NCI-H187 treated with DMSO at 0.1 percent for 48 hours (cell line): Measurements from ENCODE around the gene TPMT.
"Not testable (repeated sequence)": the region's sequence is repeated elsewhere in the genome, so short reads cannot be mapped to it uniquely, and the experiment has no call there.

Source experiments
- DNase-seq: peaks from one replicate; lab custom pipeline; 2025; lab: John Stamatoyannopoulos, UW

The TPMT gene

DNA sequence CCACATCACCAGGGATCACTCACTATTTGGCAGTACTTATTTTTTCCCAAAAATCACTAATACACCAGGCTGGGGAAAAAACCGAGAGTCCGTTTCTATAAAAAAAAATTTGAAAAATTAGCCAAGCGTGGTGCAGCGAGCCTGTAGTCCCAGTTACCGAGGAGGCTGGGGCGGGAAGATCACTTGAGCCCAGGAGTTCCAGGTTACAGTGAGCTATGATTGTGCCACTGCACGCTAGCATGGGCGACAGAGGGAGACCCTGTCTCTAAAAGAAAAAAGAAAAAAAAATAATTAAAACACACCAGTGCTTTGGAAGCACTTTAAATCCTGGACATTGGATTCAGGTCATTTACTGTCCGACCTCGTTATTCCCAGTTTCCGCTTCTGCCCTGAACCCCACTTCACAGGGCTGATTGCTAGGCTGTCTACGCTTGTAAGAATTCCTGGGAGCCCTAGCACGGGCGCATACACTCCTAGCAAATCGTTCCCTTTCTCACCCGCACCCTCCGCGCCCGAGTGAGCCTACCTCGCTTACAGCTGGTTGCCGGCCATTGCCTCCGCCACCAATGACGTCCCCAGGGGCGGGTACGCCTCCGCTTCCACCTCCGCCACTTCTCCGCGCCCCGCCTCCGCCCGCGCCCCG is at the start of gene TPMT:
Gene TPMT (minus strand): TSS at position 571 of the 643 bp plus-strand sequence. CDS start 5,950 bp downstream, outside the sequence.
- DNase-seq, result peak; percentile 82

DNA sequence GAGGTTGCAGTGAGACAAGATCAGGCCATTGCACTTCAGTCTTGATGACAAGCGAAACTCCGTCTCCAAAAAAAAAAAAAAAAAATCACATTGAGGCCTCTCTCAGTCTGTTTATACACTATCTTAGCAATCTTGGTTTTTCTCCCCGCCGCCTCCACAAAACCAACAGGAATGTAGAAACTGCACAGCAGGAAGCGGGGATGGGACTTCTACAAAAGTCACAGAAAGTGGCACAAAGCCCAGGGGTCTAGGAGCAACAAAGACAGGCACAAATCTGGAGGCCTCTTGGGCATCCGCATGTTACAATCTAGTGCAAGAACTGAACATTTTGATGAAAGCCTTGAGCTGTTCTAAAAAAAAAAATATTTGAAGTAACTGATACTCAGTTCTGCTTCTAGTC is 48.9 kb upstream of the TPMT start:
- DNase-seq, result no peak

DNA sequence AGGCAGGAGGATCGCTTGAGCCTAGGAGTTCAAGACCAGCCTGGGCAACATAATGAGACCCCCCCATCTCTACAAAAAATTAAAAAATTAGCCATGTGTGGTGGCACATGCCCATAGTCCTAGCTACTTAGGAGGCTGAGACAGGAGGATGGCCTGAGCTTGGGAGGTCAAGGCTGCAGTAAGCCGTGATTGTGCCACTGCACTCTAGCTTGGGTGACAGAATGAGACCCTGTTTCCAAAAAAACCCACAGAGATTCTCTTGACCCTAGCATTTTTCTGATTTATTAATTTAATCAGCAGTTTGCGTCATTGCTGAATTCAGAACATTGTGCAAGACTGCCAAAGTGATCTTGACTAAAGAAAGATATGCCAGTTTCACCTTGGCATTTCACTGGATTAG is 37.1 kb upstream of the TPMT start:
- no peak for DNase-seq

DNA sequence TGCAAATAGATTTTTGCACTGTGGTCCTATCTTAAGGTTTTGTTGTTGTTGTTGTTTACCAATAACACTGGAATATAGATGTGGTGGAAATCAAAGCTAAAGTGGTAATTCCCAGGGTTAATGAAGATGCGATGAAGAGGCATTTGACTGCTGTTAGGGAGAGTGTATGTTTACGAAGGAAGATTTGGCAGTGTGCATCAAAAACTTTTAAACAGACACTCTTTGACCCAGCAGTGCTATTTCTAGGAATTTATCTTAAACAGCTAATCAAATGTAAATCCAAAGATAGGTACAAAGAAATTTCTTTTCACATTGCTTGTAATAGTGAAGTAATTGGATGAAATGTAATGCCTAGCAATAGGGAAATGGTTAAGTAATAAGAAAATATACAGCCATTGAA is 34.3 kb upstream of the TPMT start:
- DNase-seq, result no peak

DNA sequence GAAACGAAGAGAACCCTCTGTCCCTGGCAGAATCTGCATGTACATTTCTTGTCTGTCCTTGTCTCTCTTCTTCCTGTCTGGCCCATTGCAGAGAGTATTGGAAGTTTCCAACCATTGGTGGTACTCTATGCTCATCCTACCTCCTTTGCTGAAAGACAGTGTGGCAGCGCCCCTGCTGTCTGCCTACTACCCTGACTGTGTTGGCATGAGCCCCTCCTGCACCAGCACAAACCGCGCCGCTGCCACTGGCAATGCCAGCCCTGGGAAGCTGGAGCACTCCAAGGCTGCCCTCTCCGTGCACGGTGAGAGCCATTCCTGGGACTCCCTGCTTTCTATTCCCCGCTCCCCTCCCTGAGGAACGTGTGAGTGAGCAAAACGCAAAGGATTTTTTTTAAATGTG is 32.8 kb upstream of the TPMT start:
- no peak for DNase-seq

DNA sequence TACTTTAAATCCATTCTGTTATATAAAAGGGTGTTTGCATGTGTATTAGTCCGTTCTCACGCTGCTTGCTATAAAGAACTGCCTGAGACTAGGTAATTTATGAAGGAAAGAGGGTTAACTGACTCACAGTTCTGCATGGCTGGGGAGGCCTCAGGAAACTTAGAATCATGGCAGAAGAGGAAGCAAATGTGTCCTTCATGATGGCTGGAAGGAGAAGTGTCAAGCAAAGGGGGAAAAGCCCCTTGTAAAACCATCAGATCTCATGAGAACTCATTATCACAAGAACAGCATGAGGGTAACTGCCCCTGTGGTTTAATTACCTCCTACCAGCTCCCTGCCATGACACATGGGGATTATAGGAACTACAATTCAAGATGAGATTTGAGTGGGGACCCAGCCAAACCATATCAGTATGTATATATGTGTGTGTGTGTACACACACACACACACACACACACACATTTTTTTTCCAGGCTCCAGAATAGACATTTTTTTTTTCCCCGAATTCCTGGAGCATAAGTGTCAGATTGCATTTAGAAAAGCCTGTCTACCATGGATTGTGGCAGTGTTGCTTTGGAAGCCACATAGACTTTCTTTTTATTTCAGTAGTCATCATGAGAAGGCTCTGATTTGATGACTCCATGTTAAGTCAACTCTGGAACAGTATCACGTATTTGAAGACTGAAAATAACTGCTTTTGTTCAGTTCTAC is 31.8 kb upstream of the TPMT start:
- no peak for DNase-seq

DNA sequence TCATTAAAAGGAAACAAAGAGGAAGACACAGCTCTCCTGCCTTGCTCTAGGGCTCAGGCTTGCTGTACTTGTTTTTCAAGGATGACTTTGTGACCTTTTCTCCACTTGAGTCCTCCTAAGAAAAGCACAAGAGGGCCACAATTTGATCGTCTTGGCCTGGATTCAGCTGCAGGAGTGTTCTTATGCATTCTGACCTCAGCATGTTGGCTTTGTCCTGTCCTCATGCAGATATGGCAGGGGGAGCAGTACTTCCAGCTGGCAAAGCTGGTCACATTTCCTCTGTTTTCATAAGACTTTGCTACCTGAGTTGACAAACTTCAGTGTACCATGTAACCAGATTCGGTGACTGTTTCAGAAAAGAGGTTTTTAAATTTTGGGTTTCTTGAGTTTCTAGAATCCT is 31.2 kb upstream of the TPMT start:
- DNase-seq, result no peak

DNA sequence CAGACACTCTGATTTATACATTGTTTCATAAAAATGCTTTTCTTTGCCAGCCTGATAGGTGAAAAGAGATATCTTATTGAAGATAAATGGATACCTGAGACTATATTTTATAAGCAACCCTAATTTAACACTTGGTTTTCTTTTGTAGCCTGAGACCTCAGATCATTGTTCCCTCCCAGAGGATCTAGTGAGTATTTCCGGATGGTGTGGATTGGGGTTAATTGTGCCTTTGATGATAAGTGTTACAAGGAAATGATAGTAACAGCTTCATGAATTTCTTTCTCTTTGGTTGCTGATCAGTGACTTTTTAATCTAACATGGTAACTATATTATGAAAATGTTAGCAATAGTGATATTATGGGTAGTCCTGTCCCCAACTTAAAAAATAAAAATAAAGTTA is 30.7 kb upstream of the TPMT start:
- no peak for DNase-seq

DNA sequence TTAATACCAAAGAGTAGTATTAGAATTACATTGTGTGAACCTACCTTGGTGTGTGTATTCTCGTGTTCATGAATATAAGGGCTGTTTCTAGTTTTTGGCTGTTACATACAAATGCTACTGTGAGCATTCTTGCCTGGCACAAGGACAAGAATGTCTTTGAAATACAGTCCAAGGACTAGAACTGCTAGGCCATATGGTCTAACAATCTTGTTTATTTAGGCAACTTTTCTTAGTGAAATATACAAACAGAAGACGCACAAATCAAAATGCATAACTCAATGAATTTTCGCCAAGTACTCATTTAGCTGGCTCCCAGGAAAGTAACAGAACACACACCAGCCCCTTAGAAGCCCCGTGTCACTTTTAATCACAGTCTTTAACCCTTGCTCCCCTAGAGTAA is 28.9 kb upstream of the TPMT start:
- DNase-seq, result no peak

DNA sequence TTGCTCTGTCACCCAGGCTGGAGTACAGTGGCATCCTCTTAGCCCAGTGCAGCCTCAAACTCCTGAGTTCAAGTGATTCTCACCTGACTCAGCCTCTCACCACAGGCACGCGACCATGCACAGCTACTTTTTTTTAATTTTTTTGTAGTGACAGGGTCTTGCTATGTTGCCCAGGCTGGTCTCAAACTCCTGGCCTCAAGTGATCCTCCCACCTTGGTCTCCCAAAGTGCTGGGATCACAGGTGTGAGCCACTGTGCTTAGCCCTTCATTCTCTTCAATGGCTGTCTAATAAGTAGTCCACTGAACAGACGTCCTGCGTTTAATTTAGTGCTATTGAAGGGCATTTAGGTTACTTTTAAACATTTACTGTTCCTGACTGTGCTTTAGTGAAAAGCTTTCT is 27.7 kb upstream of the TPMT start:
- DNase-seq, result no peak

DNA sequence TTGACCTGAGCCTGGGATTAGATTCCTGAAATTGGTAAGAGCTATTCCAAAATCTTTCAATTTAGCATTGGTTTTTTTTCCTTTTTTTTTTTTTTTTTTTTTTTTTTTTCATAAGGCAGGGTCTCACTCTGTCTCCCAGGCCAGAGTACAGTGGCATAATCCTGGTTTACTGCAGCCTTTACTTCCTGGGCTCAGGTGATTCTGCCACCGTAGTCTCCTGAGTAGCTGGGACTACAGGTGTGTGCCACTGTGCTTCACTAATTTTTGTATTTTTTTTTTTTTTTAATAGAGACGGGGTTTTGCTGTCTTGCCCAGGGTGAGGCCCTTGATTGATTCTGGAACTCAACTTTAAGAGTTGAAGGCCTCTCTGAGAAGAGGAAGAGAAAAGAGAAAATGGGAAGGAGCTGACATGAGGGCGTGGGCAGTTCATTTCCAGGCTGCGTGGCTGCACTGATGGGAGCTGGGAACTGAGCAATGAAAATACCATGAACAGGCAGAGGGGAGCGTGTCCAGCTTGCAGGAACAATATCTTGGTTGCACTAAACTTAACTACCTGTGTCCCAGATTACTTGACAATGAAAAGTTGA is 25.0 kb upstream of the TPMT start:
- DNase-seq, result no peak

DNA sequence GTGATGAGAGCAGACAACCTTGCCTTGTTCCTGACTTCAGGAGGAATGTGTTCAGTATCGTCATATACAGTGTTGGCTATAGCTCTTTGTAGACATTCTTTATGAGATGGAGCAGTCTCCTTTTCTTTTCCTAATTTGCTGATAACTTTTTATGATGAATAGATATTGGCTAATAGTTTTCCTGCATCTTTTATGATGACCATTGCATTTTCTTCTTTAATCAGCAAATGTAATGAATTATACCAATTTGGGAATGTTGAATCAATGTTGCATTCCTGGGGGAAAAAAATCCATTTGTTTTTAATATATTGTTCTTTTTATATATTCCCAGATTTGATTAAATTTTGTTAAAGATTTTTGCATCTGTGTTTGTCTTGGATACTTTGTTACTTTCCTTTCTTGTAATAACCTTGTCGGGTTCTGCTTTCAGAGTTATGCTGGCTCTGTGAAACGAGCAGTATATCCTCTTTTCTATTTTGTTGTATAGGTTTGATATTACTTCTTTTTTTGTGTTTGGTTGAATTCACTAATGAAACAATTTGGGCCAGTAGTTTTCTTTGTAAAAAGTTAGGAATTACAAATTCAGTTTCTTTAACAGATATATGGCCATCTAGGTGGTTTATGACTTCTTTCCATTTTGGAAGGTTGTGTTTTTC is 24.2 kb upstream of the TPMT start:
- no peak for DNase-seq

DNA sequence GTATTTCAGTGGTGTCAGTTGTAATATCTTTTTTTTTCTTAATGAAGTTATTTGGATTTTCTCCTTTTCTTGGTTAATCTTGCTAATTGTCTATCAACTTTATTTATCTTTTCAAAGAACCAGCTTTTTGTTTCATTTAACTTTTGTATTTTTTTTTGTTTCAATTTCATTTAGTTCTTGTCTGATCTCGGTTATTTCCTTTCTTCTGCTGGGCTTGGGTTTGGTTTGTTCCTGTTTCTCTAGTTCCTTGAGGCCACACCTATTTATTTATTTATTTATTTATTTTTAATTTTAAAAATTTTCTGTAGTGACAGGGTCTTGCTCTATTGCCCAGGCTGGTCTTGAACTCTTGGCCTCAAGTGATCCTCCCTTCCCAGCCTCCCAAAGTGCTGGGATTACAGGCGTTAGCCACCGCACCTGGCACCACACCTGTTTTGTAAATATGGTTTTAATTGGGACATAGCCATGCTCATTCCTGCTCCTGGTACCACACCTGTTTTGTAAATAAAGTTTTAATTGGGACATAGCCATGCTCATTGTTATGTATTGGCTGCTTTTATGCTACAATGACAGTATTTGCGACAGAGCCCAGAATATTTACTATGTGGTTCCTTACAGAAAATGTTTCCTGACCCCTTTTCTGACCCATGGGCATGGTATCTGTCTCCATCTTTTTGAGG is 22.5 kb upstream of the TPMT start:
- DNase-seq, result no peak

DNA sequence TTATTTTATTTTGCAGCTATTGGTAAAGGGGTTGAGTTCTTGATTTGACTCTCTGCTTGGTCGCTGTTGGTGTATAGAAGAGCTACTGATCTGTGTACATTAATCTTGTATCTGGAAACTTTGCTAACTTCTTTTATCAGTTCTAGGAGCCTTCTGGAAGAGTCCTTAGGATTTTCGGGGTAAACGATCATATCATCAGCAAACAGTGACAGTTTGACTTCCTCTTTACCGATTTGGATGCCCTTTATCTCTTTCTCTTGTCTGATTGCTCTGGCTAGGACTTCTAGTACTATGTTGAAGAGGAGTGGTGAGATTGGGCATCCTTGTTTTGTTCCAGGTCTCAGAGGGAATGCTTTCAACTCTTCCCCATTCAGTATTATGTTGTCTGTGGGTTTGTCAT is 21.3 kb upstream of the TPMT start:
- DNase-seq, result not testable (repeated sequence)

DNA sequence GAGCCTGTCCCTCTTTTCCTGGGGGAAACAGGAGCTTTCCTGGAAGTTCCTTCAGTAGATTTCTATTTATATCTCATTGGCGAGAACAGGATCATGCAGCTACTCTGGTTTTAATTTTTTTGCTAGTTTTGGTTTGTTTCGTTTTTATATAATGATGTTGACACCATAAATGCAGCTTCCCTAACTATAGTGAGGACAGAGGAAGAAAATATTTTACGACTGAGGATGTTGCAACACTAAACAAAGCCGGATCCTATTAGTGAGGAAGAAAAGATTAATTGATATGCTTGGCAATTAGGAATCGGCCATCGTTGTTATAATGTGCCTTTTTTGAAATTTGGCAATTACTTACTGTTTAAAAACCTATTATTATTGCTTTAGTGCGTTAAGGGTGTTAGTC is 17.0 kb upstream of the TPMT start:
- no peak for DNase-seq

DNA sequence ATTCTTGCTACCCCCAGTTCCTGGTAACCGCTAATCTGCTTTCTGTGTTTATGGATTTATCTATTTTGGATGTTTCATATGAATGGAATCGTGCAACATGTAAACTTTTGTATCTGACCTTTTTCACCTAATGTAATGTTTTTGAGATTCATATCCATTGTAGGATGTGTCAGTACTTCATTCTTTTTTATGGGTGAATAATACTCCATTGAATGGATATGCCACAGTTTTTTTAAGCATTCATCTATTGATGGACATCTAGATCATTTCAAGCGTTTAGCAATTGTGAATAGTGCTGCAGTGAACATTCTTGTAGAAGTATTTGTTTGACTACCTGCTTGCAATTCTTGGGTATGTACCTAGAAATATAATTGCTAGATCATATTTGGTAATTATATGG is 13.4 kb upstream of the TPMT start:
- no peak for DNase-seq

DNA sequence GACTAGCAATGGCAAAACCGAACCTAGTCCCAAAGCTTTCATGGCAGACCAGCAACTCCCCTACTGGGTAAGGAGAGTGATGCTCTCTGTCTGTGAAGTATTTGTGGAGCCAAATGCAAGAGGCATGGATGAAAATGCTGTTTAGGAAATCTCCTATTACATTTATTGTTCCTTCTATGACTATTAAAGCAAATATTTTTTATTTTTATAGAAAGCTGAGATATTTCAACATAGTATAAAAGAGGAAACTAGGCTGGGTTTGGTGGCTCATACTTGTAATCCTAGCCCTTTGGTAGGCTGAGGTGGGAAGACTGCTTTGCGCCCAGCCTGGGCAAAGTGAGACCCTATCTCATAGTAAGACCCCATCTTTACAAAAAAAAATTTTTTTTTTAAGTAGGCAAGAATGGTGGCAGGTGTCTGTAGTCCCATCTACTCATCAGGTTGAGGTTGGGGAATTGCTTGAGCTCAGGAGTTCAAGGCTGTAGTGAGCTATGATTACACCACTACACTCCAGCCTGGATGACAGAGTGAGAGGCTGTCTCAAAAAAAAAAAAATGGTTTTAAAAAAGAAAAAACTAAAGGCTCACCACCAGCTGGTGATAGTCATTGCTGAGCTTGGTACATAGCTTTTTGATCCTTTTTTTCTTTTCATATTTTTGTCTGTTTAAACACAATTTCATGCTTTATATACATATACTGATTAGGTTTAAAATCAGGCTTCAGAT is 11.6 kb upstream of the TPMT start:
- DNase-seq, result no peak

DNA sequence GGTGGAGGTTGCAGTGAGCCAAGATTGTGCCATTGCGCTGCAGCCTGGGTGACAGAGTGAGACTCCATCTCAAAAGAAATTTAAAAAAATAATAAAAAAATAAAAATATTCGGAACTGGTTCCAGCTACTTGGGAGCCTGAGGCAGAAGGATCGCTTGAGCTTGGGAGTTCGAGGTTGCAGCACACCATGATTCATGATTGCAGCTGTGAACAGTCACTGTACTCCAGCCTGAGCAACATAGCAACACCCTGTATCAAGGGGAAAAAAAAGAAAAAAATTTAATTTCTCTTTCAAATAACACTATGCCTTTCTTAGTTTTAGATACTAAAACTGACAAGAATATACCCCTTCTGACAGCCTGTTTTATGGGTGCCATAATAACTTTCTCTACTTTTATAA is 10.9 kb upstream of the TPMT start:
- DNase-seq, result no peak

DNA sequence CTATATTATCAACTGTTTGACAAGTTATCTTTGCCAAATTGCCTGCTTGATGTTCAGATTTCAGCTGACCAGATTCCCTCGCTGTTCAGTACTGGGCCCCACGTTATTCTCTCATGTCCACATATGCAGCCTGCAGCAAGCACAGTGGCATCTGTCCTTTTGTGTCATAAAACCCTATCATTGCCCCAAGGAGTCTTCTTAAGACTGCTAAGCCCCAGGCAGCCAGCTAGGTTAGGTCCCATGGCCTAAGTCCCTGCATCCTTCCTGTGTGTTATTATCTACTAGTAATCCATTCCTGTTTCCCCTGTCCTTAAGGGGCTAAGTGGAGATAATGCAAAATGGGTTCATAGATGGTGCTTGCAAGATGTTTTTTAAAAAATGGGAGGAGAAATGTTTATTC is 7.5 kb upstream of the TPMT start:
- no peak for DNase-seq

DNA sequence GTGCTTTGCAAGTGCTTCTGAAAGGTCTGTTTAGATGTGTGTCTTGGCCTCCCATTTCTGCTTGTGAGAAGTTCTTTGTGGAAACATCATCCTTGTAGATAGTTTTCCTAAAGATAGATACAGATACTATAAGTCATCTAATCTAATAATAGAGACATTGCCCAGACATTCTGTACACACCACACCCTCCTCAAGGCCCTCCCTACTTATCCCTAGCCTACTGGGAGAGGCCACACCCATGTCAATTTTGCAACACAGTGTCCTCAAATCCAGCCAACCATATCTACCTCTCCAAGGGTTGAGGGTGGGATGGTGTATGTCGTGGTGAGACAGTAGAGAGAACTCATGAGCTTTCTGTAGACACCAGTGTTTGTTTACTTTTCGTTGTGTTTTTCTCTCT is 6.6 kb upstream of the TPMT start:
- no peak for DNase-seq

DNA sequence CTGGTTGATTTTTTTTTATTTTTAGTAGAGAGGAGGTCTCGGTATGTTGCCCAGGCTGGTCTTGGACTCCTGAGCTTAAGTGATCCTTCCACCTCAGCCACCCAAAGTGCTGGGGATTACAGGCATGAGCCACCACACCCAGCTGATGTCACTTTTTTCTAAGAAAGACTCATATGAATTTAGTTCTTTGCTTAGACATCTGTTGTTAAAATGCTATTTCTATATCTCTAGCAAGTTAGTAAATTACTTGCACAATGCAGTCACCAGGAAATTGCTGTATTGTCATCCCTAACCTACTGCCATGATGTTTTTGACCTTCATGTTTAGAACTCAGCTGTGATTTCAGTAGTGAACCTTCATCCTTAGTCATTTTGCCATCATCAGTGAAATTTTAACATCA is 6.0 kb upstream of the TPMT start:
- no peak for DNase-seq

DNA sequence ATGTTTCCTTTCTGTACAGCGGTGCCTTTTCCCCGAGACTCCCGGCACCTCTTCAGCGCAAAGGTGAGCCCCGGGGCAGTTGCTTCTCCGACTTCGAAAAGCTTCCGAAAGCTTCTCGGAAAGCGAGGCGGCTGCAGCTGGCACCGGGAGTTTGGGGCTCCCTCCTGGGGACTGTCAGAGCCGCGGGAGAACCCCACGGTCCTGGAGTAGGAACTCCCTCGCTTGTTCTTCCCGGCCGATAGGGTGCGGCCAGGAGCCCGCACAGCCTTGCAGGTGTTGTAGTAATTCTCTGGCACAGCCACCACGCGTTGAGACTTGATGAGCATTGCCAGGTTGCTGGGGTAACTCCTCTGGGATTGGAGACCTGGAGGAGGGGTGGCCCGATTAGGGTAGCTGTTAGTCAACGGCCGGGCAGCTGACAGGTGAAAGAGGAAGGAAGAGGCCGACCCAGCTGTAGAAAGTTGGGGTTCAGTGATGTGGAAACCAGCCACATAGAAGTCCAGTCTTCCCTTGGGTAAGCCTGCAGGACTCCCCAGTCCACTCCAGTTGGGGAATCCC is 1.1 kb upstream of the TPMT start:
- DNase-seq, result peak; percentile 38
